ENCODE measurements around the gene ARHGAP15. TPM values are rescaled to one million over a fixed set of nuclear protein-coding genes. Genes with fewer than 3 reads are reported as not detected.
A peak's percentile ranks its signal among the peaks of the same experiment; 100 is the strongest.

The ARHGAP15 gene
- total RNA-seq, 1 donor from 2014 or later = not detected

GRCh38 chr2:143263066-143263625 lies 133.9 kb downstream of the ARHGAP15 start:
- H3K4me3 ChIP-seq (ENCODE audit: low read depth, low read length) = no peak overlapping the region
- DNase-seq (ENCODE audit: low read depth) = no peak
- TF ChIP-seq, protein P1, sequence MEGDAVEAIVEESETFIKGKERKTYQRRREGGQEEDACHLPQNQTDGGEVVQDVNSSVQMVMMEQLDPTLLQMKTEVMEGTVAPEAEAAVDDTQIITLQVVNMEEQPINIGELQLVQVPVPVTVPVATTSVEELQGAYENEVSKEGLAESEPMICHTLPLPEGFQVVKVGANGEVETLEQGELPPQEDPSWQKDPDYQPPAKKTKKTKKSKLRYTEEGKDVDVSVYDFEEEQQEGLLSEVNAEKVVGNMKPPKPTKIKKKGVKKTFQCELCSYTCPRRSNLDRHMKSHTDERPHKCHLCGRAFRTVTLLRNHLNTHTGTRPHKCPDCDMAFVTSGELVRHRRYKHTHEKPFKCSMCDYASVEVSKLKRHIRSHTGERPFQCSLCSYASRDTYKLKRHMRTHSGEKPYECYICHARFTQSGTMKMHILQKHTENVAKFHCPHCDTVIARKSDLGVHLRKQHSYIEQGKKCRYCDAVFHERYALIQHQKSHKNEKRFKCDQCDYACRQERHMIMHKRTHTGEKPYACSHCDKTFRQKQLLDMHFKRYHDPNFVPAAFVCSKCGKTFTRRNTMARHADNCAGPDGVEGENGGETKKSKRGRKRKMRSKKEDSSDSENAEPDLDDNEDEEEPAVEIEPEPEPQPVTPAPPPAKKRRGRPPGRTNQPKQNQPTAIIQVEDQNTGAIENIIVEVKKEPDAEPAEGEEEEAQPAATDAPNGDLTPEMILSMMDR (conservative IDR thresholded peaks at IDR 0.05; ENCODE audit: low read depth, low read length) = peak; percentile 47

DNA sequence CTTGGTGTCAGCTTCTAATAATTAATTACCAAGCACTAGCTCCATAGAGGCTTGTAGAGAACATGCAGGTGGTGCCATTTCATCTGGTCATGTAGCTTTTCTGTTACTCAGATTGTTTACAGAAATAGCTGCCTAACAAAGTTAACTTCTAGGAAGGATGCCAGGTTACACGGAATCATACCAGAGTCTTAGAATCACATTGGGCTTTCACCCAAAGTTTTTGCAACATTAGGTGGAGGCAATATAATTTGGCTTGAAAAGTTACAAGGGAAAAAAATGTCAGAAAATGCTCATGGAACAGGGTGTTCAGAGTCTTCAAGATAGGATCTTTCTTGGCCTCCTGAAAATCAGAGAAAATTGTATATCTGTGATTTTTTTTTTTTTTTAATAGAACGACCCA lies 135.6 kb downstream of the ARHGAP15 start:
- TF ChIP-seq, protein P1 (conservative IDR thresholded peaks at IDR 0.05; ENCODE audit: low read depth, low read length) = no peak
- H3K4me3 ChIP-seq (ENCODE audit: low read depth, low read length) = no peak overlapping the region
- DNase-seq (ENCODE audit: low read depth) = no peak

DNA sequence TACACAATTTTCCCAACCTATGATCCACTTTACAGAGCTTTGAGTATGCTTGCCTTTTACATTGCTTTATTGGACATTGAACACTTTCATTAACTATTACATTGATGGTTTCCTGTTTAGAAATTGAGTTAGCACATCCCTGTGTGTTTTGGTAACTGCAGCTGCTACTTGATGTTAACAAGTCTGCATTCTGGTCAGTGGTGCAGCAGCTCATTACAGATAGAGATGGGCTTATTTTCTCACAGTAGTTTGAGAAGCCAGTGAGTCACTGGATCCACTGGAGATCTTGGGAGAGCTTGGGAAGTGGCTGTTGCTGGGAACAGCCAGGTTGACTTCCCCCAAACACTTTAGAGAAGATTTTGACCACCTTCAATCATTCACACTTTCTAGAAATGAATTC lies 150.5 kb downstream of the ARHGAP15 start:
- DNase-seq (ENCODE audit: low read depth) = no peak
- no peak overlapping the region for H3K4me3 ChIP-seq (ENCODE audit: low read depth, low read length)
- TF ChIP-seq, protein P1 (conservative IDR thresholded peaks at IDR 0.05; ENCODE audit: low read depth, low read length) = no peak

DNA sequence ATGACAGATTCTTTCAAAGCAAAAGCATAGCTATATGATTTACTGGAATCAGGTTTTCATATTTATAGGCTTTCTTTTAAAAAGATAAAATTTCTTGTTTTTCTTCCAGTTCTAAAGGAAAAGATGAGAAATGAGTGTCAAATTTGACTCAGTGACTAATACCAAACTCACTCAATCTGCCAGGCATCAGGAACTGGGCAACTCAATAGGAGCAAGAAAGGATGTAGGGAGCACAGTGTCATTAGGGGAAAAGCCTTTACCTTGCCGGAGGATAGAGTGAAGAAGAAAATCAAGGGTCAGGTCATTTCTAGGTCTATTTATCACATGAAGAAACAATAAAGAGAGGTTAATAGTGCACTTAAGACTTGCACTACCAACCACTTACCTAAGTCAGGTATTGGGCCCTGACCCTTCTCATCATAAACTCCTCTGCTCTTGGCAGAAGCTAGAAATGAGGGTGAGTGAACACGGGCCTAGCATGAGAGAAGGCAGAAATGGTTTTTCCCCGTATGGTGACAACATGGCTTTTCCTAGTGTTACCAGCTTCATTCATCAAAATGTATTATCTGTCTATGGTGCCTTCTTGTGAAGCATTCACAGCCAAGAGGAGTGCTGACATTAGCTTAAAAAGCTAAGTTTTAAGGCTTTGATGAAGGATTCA lies 151.0 kb downstream of the ARHGAP15 start:
- TF ChIP-seq, protein P1 (conservative IDR thresholded peaks at IDR 0.05; ENCODE audit: low read depth, low read length) = no peak
- DNase-seq (ENCODE audit: low read depth) = no peak
- no peak overlapping the region for H3K4me3 ChIP-seq (ENCODE audit: low read depth, low read length)

- no peak overlapping the region for H3K4me3 ChIP-seq (ENCODE audit: low read depth, low read length)
- no peak for DNase-seq (ENCODE audit: low read depth)
- TF ChIP-seq, protein P1 (conservative IDR thresholded peaks at IDR 0.05; ENCODE audit: low read depth, low read length) = peak; percentile 55
These were observed 153.5 kb downstream of the ARHGAP15 start for GRCh38 chr2:143282684-143283083.

DNA sequence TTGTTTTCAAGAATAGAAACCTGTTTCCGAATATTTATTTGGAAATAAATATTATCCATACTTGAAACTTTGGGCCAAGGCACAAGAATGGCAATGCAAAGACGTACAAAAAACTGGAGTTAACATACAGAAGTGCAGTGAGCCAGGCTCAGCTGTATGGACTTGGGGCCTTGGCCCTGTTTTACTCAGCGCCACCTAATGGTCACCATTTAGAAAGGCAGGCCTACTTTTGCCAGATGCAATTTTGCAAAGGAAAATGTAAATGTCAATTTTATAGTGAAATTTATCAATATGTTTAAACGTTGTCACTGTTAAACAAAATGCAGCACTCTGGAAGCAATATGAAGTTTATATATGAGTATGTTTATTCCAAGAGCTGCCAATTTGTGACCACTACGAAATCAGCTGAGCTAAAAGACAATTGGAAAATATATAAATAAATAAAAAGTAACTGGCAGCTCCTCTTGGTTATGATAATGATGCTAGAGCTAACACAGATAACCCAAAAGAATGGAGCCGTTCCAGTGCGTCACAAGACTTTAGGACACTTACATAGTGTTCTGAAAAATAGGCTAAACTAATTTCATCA lies 155.0 kb downstream of the ARHGAP15 start:
- TF ChIP-seq, protein P1 (conservative IDR thresholded peaks at IDR 0.05; ENCODE audit: low read depth, low read length) = peak; percentile 87
- H3K4me3 ChIP-seq (ENCODE audit: low read depth, low read length) = no peak overlapping the region
- no peak for DNase-seq (ENCODE audit: low read depth)
